Coronary artery (tissue), 2 donors: ENCODE data around the gene RNPEPL1.

Source experiments
- DNase-seq: peaks from one replicate; pipeline ENCODE4 v3.0.0-alpha.2; 2017; ENCODE audit warnings: low spot score
- H3K27ac ChIP-seq, 2 donors: fragments of 200-600 bp; sonication (generic); one replicate each; pipeline ENCODE4 v1.5.1; 2016 to 2019
- H3K4me3 ChIP-seq: fragments of 200-600 bp; sonication (generic); 2 replicates; pipeline ENCODE4 v1.5.1; 2016; ENCODE audit warnings: mild to moderate bottlenecking, moderate library complexity
- TF ChIP-seq, protein P1 (sequence below): fragments of 200-600 bp; sonication (generic); IDR thresholded peaks from one replicate; pipeline ENCODE4 v1.5.1; 2019; ENCODE audit warnings: antibody characterized with exemption

The RNPEPL1 gene

DNA sequence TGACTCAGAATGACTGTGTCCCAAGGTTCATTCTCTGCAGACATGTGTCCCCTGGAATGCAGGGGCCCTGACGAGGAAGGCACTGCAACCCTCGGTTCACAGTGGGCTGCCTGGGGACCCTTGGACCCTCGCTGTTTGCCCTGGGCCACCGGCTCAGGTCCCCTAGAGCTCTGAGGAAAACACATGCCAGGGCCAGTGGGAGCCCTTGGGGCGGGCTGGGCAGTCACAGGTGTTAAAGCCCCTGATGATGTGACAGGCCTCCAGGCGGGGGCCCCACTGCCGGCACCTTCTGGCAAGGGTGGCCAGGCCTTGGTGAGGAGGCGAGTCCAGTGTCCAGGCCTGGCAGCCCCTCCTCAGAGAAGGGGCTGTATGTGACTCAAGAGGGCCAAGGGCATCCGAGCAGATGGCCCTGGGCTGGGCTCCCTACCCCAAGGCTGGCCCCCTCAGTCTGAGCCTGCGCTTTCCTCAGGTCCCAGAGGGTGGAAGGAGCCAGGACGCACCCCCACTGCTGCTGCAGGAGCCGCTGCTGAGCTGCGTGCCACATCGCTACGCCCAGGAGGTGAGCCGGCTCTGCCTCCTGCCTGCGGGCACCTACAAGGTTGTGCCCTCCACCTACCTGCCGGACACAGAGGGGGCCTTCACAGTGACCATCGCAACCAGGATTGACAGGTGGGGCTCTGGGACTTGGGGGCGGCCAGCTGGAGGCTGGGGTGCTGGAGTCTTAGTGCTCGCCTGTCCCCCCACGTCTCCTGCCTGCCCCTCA lies 29.3 kb downstream of the RNPEPL1 start:
- H3K4me3 ChIP-seq = no peak overlapping the region
- H3K27ac ChIP-seq = no peak overlapping the region
- TF ChIP-seq, protein P1, sequence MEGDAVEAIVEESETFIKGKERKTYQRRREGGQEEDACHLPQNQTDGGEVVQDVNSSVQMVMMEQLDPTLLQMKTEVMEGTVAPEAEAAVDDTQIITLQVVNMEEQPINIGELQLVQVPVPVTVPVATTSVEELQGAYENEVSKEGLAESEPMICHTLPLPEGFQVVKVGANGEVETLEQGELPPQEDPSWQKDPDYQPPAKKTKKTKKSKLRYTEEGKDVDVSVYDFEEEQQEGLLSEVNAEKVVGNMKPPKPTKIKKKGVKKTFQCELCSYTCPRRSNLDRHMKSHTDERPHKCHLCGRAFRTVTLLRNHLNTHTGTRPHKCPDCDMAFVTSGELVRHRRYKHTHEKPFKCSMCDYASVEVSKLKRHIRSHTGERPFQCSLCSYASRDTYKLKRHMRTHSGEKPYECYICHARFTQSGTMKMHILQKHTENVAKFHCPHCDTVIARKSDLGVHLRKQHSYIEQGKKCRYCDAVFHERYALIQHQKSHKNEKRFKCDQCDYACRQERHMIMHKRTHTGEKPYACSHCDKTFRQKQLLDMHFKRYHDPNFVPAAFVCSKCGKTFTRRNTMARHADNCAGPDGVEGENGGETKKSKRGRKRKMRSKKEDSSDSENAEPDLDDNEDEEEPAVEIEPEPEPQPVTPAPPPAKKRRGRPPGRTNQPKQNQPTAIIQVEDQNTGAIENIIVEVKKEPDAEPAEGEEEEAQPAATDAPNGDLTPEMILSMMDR = no peak
- no peak for DNase-seq

DNA sequence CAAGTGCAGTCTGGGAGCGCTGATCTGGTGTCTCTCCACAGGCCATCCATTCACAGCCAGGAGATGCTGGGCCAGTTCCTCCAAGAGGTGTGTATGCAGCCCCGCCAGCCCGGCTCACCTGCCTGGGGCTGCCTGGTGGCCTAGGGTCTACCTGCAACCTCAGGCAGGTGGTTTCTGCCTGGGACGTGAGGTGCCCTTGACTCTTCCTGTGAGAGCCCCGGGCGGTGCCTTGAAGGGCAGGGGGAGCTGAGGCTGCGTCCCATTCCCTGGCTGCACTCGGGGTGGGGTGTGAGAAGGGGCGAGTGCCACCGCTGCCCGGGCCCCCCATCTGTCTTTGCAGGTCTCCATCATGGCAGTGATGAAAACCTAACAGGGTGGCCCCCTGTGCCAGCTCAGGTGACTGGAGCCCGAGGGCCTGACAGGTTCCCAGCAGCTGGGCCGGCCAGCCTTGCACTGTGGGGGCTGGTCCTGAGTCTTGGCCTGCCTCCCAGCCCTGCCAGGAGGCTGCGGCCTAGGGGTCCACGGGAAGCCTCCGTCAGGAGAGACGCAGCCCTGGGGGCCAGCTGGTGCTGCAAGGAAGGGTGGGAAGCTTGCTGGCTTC lies 30.1 kb downstream of the RNPEPL1 start:
- TF ChIP-seq, protein P1 = no peak
- H3K4me3 ChIP-seq = no peak overlapping the region
- no peak overlapping the region for H3K27ac ChIP-seq
- no peak for DNase-seq

DNA sequence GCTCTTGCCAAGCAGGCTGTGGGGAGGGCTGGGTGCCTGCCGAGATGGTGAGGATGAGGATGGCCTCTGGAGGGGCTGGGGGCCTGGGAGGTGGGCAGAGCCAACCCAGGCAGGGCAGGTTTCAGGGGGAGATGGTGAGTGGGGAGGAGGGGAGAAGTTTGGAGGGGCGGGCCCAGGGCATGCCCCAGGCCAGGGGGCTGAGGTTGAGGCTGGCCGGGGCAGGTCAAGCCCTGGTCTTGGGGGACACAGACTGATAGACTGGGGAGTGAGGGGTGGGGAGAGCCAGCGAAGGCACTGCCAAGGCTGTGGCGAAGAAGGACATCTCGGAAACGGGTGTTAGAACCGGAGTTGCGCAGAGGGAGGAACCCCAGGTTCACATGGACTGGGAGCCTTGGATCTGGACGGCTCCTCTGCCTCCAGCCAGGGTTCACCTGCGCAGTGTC lies 30.9 kb downstream of the RNPEPL1 start:
- TF ChIP-seq, protein P1 = no peak
- DNase-seq = no peak
- Histone ChIP-seq H3K27ac (no peak overlapping the region), H3K4me3 (no peak overlapping the region)

DNA sequence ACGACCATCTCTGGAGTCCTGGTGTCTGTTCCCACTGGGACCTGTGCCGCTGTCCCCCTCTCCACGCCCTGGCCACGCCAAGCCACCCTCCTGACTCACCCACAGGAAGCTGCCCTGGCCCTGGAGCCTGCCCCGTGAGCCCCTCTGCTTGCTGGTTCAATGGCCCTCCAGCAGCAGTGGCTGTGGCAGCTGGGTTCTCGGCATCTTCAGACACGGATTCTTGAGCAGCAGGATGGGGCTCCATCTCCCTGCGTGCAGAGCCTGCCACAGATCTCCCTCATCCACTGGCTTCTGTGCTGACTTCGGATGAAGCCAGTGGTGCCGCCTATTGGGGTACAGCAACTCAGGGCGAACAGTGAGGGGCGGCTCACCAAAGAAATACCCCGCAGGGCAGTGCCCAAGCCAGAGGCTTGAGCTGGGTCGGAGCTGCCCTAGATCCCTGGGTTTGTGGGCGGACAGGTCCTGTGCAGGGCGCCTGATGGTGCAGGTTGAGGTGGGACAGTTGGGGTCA lies 32.2 kb downstream of the RNPEPL1 start:
- DNase-seq = no peak
- no peak overlapping the region for H3K27ac ChIP-seq
- TF ChIP-seq, protein P1 = no peak

DNA sequence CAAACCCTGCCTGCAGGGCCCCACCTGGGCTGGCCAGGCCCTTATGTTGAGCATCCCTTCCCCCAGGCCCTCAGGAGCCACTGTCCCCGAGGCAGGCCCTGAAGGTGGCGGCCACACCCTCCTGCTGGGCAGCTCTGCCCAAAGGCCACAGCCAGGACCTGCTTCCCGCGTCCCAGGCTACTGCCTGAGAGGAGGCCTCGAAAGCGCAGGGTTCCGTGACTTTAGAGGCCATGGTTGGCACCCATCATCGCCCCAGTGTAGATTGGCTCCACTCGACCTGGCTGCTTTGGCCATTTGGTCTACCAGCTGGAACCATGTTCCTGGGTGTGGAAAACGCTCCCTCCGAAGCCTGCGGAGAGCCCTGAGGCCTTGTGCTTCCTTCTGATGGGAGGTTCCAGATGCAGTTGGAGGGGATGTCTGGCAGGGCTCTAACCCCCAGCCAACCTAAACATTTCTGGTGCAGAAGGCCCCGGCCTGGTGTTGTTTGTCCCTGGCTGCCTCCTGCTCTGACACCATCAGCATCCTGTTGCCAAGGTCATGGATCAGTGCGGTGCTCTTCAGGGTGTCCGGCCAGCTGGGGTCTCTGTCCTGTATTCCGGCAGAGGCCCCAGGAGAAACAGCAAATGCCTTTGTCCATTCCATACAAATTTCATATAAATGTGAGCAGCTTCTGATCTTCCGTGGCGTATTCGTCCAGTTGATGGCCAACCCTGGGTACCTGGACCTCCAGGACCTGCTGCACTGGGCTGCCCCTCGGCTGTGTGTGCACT lies 33.0 kb downstream of the RNPEPL1 start:
- no peak overlapping the region for H3K27ac ChIP-seq
- TF ChIP-seq, protein P1 = no peak
- H3K4me3 ChIP-seq = no peak overlapping the region
- DNase-seq = no peak

More for the DNA sequence above, 32.2 kb downstream of the RNPEPL1 start:
- no peak overlapping the region for H3K4me3 ChIP-seq

DNA sequence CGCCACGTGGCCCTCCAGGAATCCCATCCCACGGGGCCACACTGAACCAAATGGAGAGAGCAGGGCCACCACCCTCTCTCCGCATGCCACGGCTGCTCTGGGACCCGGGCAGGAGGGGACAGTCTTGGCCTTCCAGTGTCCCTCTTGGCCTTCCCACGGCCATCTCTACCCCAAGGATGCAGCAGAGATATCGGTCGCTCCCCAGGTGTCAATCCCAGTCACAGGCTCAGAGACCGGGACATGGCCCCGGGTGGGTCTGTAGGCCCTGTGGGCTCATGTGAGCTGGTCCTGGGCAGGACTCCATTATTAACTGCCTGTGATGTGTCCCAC lies 33.5 kb downstream of the RNPEPL1 start:
- TF ChIP-seq, protein P1 = no peak
- no peak overlapping the region for H3K27ac ChIP-seq
- DNase-seq = no peak
- no peak overlapping the region for H3K4me3 ChIP-seq
